H1 (cell line): Measurements from ENCODE around the gene INPP5A. TPM values are rescaled to one million over a fixed set of nuclear protein-coding genes. Genes with fewer than 3 reads are reported as not detected.

Experiments used
- CTCF ChIA-PET: fragments of 300-600 bp; sonication (Branson Sonifier 250); formaldehyde crosslinking; loops from one replicate; lab custom pipeline; 2021; ENCODE audit not compliant: partially characterized antibody; lab: Charles Lee
- POLR2A ChIA-PET: fragments of 300-600 bp; sonication (Branson Sonifier 250); formaldehyde crosslinking; loops from one replicate; lab custom pipeline; 2021; ENCODE audit warnings: inconsistent platforms; ENCODE audit not compliant: partially characterized antibody; lab: Charles Lee
- DNase-seq, 2 experiments: peaks; one replicate each; pipeline versions ENCODE4 v3.0.0 to v3.0.0-alpha.2; 2010 to 2022; ENCODE audit warnings: low spot score in 2 of 2, low read depth in 1 of 2, mixed read lengths in 1 of 2
- FAIRE-seq: peaks from 2 replicates; lab custom pipeline; 2011; peaks lifted over from hg19 to GRCh38; lab: Jason Lieb, UNC
- H2AFZ ChIP-seq: 2 replicates; pipeline ENCODE4 v1.8.1; 2012; ENCODE audit warnings: low read length, inconsistent platforms
- H2AK5ac ChIP-seq: 2 replicates; pipeline ENCODE4 v1.6.1; 2013; ENCODE audit warnings: low read depth, low read length
- H2BK120ac ChIP-seq: replicated peaks from 2 replicates; pipeline ENCODE3; 2013; ENCODE audit warnings: low read depth, low read length, inconsistent platforms
- H2BK12ac ChIP-seq: 2 replicates; pipeline ENCODE4 v1.6.1; 2013; ENCODE audit warnings: low read depth, low read length
- H2BK15ac ChIP-seq: 2 replicates; pipeline ENCODE4 v1.6.1; 2013; ENCODE audit warnings: low read length
- H2BK20ac ChIP-seq: 2 replicates; pipeline ENCODE4 v1.6.1; 2013; ENCODE audit warnings: low read length
- H2BK5ac ChIP-seq: 2 replicates; pipeline ENCODE4 v1.6.1; 2013; ENCODE audit warnings: low read depth, low read length
- H3K14ac ChIP-seq: 2 replicates; pipeline ENCODE4 v1.6.1; 2013; ENCODE audit warnings: inconsistent platforms; ENCODE audit not compliant: insufficient read length
- H3K18ac ChIP-seq: 2 replicates; pipeline ENCODE4 v1.6.1; 2013; ENCODE audit warnings: low read length; ENCODE audit errors: extremely low read depth
- H3K23ac ChIP-seq: 2 replicates; pipeline ENCODE4 v1.6.1; 2013; ENCODE audit warnings: inconsistent platforms; ENCODE audit not compliant: insufficient read length
- H3K23me2 ChIP-seq: 2 replicates; pipeline ENCODE4 v1.6.1; 2013; ENCODE audit warnings: low read depth, low read length
- H3K27ac ChIP-seq: 2 replicates; pipeline ENCODE4 v1.6.1; 2011; ENCODE audit warnings: low read depth, low read length, inconsistent platforms
- H3K27me3 ChIP-seq, 4 experiments: replicated peaks in 1 of 4; 1 replicate in 1 of 4; 2 replicates in 3 of 4; pipeline versions ENCODE4 v1.6.1 to v1.8.1; 2011 to 2013; ENCODE audit warnings: low read length in 3 of 4, mild to moderate bottlenecking in 3 of 4, inconsistent platforms in 2 of 4, mixed read lengths in 2 of 4, moderate library complexity in 1 of 4; ENCODE audit not compliant: control insufficient read depth in 3 of 4, insufficient read depth in 3 of 4; ENCODE audit errors: extremely low read depth in 1 of 4
- H3K36me3 ChIP-seq, 4 experiments: 2 replicates each; pipeline versions ENCODE4 v1.6.1 to v1.8.1; 2011 to 2013; ENCODE audit warnings: mild to moderate bottlenecking in 4 of 4, low read length in 3 of 4, moderate library complexity in 2 of 4, control low read depth in 1 of 4, inconsistent platforms in 1 of 4; ENCODE audit not compliant: insufficient read depth in 4 of 4, control insufficient read depth in 2 of 4
- H3K4ac ChIP-seq: replicated peaks from 2 replicates; pipeline ENCODE3; 2013; ENCODE audit warnings: low read length, low read depth, mixed read lengths, inconsistent platforms; ENCODE audit not compliant: insufficient read length
- H3K4me1 ChIP-seq, 4 experiments: replicated peaks in 1 of 4; 1 replicate in 1 of 4; 2 replicates in 3 of 4; pipeline versions ENCODE4 v1.6.1 to v1.8.1; 2011 to 2013; ENCODE audit warnings: low read length in 3 of 4, inconsistent platforms in 2 of 4, mixed read lengths in 1 of 4; ENCODE audit not compliant: insufficient read depth in 4 of 4, control insufficient read depth in 3 of 4
- H3K4me2 ChIP-seq, 2 experiments: 2 replicates each; pipeline versions ENCODE4 v1.6.1 to v1.8.1; 2011 to 2013; ENCODE audit warnings: low read depth in 2 of 2, low read length in 2 of 2, control low read depth in 1 of 2, inconsistent platforms in 1 of 2, mild to moderate bottlenecking in 1 of 2; ENCODE audit not compliant: insufficient read depth in 1 of 2
- H3K4me3 ChIP-seq, 4 experiments: fragments of 200-600, 300-600 bp in 1 of 4; sonication (generic), shearing (Covaris generic), sonication (Bioruptor Twin) in 1 of 4; 2 replicates each; pipeline versions ENCODE4 v1.5.1 to v1.8.1; 2011 to 2016; ENCODE audit warnings: low read length in 4 of 4, low read depth in 3 of 4, control low read depth in 2 of 4, inconsistent platforms in 2 of 4, mild to moderate bottlenecking in 2 of 4, mixed read lengths in 1 of 4, moderate library complexity in 1 of 4; ENCODE audit not compliant: insufficient read depth in 2 of 4; ENCODE audit errors: extremely low read depth in 1 of 4
- H3K56ac ChIP-seq: replicated peaks from 2 replicates; pipeline ENCODE3; 2013; ENCODE audit warnings: low read depth, mild to moderate bottlenecking, mixed read lengths, low read length, inconsistent platforms; ENCODE audit not compliant: insufficient read length
- H3K79me1 ChIP-seq: 2 replicates; pipeline ENCODE4 v1.6.1; 2013; ENCODE audit warnings: low read depth, low read length, control low read depth
- H3K79me2 ChIP-seq, 2 experiments: 2 replicates each; pipeline versions ENCODE4 v1.6.1 to v1.8.1; 2012 to 2013; ENCODE audit warnings: low read length in 2 of 2, mild to moderate bottlenecking in 2 of 2, inconsistent platforms in 1 of 2; ENCODE audit not compliant: insufficient read depth in 2 of 2, control insufficient read depth in 1 of 2
- H3K9ac ChIP-seq, 4 experiments: replicated peaks in 1 of 4; 1 replicate in 1 of 4; 2 replicates in 3 of 4; pipeline versions ENCODE4 v1.6.1 to v1.8.1; 2011 to 2013; ENCODE audit warnings: low read depth in 3 of 4, low read length in 3 of 4, control low read depth in 2 of 4, mild to moderate bottlenecking in 2 of 4, moderate library complexity in 2 of 4, inconsistent platforms in 1 of 4; ENCODE audit errors: extremely low read depth in 1 of 4
- H3K9me3 ChIP-seq, 2 experiments: 2 replicates each; pipeline versions ENCODE4 v1.6.1 to v1.8.1; 2012 to 2013; ENCODE audit warnings: mild to moderate bottlenecking in 2 of 2, moderate library complexity in 2 of 2, control low read depth in 1 of 2, inconsistent platforms in 1 of 2, low read depth in 1 of 2, low read length in 1 of 2, mixed read lengths in 1 of 2; ENCODE audit not compliant: insufficient read depth in 2 of 2
- H4K20me1 ChIP-seq, 2 experiments: replicated peaks in 1 of 2; 2 replicates each; pipeline versions ENCODE3 to v1.8.1; 2011 to 2013; ENCODE audit warnings: inconsistent platforms in 2 of 2, low read length in 2 of 2, mild to moderate bottlenecking in 1 of 2; ENCODE audit not compliant: insufficient read depth in 2 of 2, control insufficient read depth in 1 of 2
- H4K5ac ChIP-seq: 2 replicates; pipeline ENCODE4 v1.6.1; 2013; ENCODE audit warnings: low read length, low read depth, mixed read lengths, inconsistent platforms; ENCODE audit not compliant: insufficient read length
- H4K8ac ChIP-seq: 2 replicates; pipeline ENCODE4 v1.8.0; 2013; ENCODE audit warnings: mild to moderate bottlenecking, moderate library complexity, low read length, inconsistent platforms; ENCODE audit not compliant: insufficient read depth; ENCODE audit errors: extremely low read depth
- H4K91ac ChIP-seq: replicated peaks from 2 replicates; pipeline ENCODE3; 2013; ENCODE audit warnings: low read length, mixed read lengths, inconsistent platforms; ENCODE audit not compliant: insufficient read length
- ASH2L ChIP-seq: fragments of 200-600, 300-600 bp; sonication (generic); IDR thresholded peaks from one replicate; pipeline ENCODE4 v1.7.1; 2017; ENCODE audit warnings: low read length
- CREB1 ChIP-seq: IDR thresholded peaks from 2 replicates; pipeline ENCODE4 v1.6.1; 2012; ENCODE audit warnings: inconsistent platforms
- JUND ChIP-seq: IDR thresholded peaks from 2 replicates; pipeline ENCODE4 v1.6.1; 2011; ENCODE audit warnings: mild to moderate bottlenecking, improper control_type of control experiment, low read length
- KDM4A ChIP-seq: IDR thresholded peaks from one replicate; pipeline ENCODE4 v1.7.1; 2012; ENCODE audit warnings: low read depth, mild to moderate bottlenecking, moderate library complexity, low read length, inconsistent platforms; ENCODE audit not compliant: severe bottlenecking
- MAFK ChIP-seq: IDR thresholded peaks from 2 replicates; pipeline ENCODE4 v1.6.1; 2012; ENCODE audit warnings: low read depth, mild to moderate bottlenecking, improper control_type of control experiment, low read length
- POLR2AphosphoS5 ChIP-seq: IDR thresholded peaks from 2 replicates; pipeline ENCODE4 v1.6.1; 2011; ENCODE audit warnings: low read depth, low read length
- RAD21 ChIP-seq, 2 experiments: IDR thresholded peaks in 1 of 2; conservative IDR thresholded peaks in 1 of 2; 2 replicates each; pipeline ENCODE4 v1.6.1; 2011; ENCODE audit warnings: low read depth in 2 of 2, low read length in 2 of 2, improper control_type of control experiment in 1 of 2, inconsistent platforms in 1 of 2, mild to moderate bottlenecking in 1 of 2, moderate library complexity in 1 of 2
- SIX5 ChIP-seq: IDR thresholded peaks from 2 replicates; pipeline ENCODE4 v1.6.1; 2011; ENCODE audit warnings: mild to moderate bottlenecking, low read depth, low read length
- SP4 ChIP-seq: IDR thresholded peaks from 2 replicates; pipeline ENCODE4 v1.6.1; 2012; ENCODE audit warnings: low read length, inconsistent platforms
- SRF ChIP-seq: IDR thresholded peaks from 2 replicates; pipeline ENCODE4 v1.6.1; 2011; ENCODE audit warnings: mild to moderate bottlenecking, low read depth, low read length, moderate library complexity
- TAF7 ChIP-seq: optimal IDR thresholded peaks from 2 replicates; pipeline ENCODE3; 2011; ENCODE audit warnings: low read depth, mild to moderate bottlenecking, inconsistent platforms, low read length, moderate library complexity, borderline replicate concordance
- TEAD4 ChIP-seq: IDR thresholded peaks from 2 replicates; pipeline ENCODE4 v1.6.1; 2012; ENCODE audit warnings: low read depth, low read length, inconsistent platforms, mixed read lengths
- WGBS, 2 experiments: shearing (Covaris generic) in 1 of 2; methylation state at CpG; one replicate each; pipeline versions ENCODE4 v1.1.6 to v1.1.7; 2013 to 2015; ENCODE audit warnings: low lambda C conversion rate in 2 of 2, mixed read lengths in 2 of 2, inconsistent platforms in 1 of 2, low coverage in 1 of 2, missing lambda C conversion rate in 1 of 2; ENCODE audit not compliant: insufficient replicate concordance in 2 of 2, insufficient coverage in 1 of 2, insufficient read length in 1 of 2; ENCODE audit errors: extremely low coverage in 1 of 2, missing lambda C conversion rate in 1 of 2; 5-methylcytosine and 5-hydroxymethylcytosine counted together
- polyA plus RNA-seq, 7 experiments: library from polyadenylated mRNA; depleted of rRNA in 3 of 7; stranded (reverse) in 5 of 7; unstranded in 2 of 7; fragments of >200 nt in 5 of 7; fragments of 200-250 nt in 2 of 7; gene quantifications; 1 replicate in 5 of 7; 2 replicates in 1 of 7; 4 replicates in 1 of 7; pipeline versions ENCODE4 v1.2.1 to v1.2.3, GENCODE V29; 2011 to 2013; ENCODE audit warnings: missing spikeins in 2 of 7, mixed read lengths in 2 of 7
- total RNA-seq: library from RNA; stranded (reverse); fragmentation: NEBNext Ultra II Directional; extraction: Animal tissue kit (Norgen Biotek cat#: 25700); gene quantifications from 2 replicates; pipeline ENCODE4 v1.2.1, GENCODE V29; 2021

Gene INPP5A
- total and polyA plus RNA-seq, 2 of the 8 experiments (the other 6 are each of a cell fraction or from before 2014, with no cell fraction given): 19.7 to 27.5 TPM

- H3K27ac ChIP-seq: no peak overlapping the region
- H3K23ac ChIP-seq: no peak overlapping the region
- no peak overlapping the region for H2BK5ac ChIP-seq
- H3K79me2 ChIP-seq: no peaks in the 10 kb centered on the region
- H2BK120ac ChIP-seq: no peak overlapping the region
- no peak overlapping the region for H3K18ac ChIP-seq
- H2BK15ac ChIP-seq: no peak overlapping the region
- H3K4me1 ChIP-seq: no peaks in the 10 kb centered on the region; a peak in 1 of 7 replicates
- FAIRE-seq: no peak
- H4K5ac ChIP-seq: no peak overlapping the region
- WGBS, 2 experiments: 92% methylated on average over 35 of the region's 41 CpGs; no CpG with 5 or more reads in 1 of the 2 experiments
- no peak overlapping the region for H3K4me3 ChIP-seq
- no peak overlapping the region for H3K4ac ChIP-seq
- H4K8ac ChIP-seq: no peak overlapping the region
- no peak overlapping the region for H2AFZ ChIP-seq
- no peaks in the 10 kb centered on the region for H3K36me3 ChIP-seq
- CTCF ChIA-PET: interaction anchor here (0.7 to 1.9 kb wide), 4 partner anchors 12 to 114 kb away, joined by 3 to 6 read pairs (median 4); no protein-coding TSS in a partner anchor
- no peak overlapping the region for H2BK12ac ChIP-seq
- DNase-seq: no peak
- H3K9ac ChIP-seq: no peak overlapping the region
- no peak overlapping the region for H3K4me2 ChIP-seq
- no peak overlapping the region for H2AK5ac ChIP-seq
- H2BK20ac ChIP-seq: no peak overlapping the region
- no peak overlapping the region for H3K56ac ChIP-seq
- no peak overlapping the region for H4K91ac ChIP-seq
- H3K23me2 ChIP-seq: no peaks in the 10 kb centered on the region
- POLR2A ChIA-PET: interaction anchor here (0.6 kb wide), 1 partner anchor 370 kb away, joined by 3 read pairs; no protein-coding TSS in a partner anchor
- H3K27me3 ChIP-seq: no peaks in the 10 kb centered on the region
- peaks cover 0 to 3% of the 10 kb centered on the region in 2 experiments; a peak in 1 of 4 replicates for H3K9me3 ChIP-seq
- H3K14ac ChIP-seq: no peak overlapping the region
- H4K20me1 ChIP-seq: peaks cover 0 to 6% of the 10 kb centered on the region in 2 experiments
- H3K79me1 ChIP-seq: no peaks in the 10 kb centered on the region
- TF ChIP-seq SIX5 (no peak), TAF7 (no peak), MAFK (no peak), POLR2AphosphoS5 (no peak), JUND (no peak), SRF (no peak), SP4 (no peak), TEAD4 (no peak), CREB1 (no peak), KDM4A (no peak), ASH2L (no peak), RAD21 (IDR thresholded peaks at IDR 0.05 in 1 of 2, conservative IDR thresholded peaks at IDR 0.05 in 1 of 2; ENCODE audit: low read depth in 2 of 2, low read length in 2 of 2) (no peak)
These were observed 231.0 kb downstream of the INPP5A start for GRCh38 chr10:132768346-132769248.
